Smooth muscle cell of the pulmonary artery (primary cell): ENCODE data around the gene PRDM10. TPM values are rescaled to one million over a fixed set of nuclear protein-coding genes. Genes with fewer than 3 reads are reported as not detected.

ENCODE experiments used
- total RNA-seq: library from RNA; depleted of rRNA; stranded (reverse); fragments of >200 nt; gene quantifications from 2 replicates; pipeline ENCODE4 v1.2.3, GENCODE V29; 2014

The PRDM10 gene
- total RNA-seq = 5.1 and 6.2 TPM in 2 replicates

GRCh38 chr11:130002352-130002845 lies at the start of gene PRDM10:
PRDM10 (minus strand) TSS chr11:130002835; CDS start chr11:129960964, 41,871 bp downstream.

GRCh38 chr11:129895126-129896041 lies 107.3 kb downstream of the PRDM10 start, which contains the start of gene NFRKB:
NFRKB (minus strand) TSS chr11:129895578; CDS start chr11:129892849, 2,729 bp downstream.

Other genes starting within 250 kb of the PRDM10 start
- not detected in 2 replicates for gene TMEM45B, start 187.0 kb downstream of the PRDM10 start, total RNA-seq
- gene NFRKB, start 107.3 kb downstream of the PRDM10 start, total RNA-seq = 15.9 and 18.2 TPM in 2 replicates
- 709 and 888 TPM in 2 replicates for gene APLP2, start 67.1 kb upstream of the PRDM10 start, total RNA-seq
- 0.07 TPM in 1 of 2 replicates, not detected in the other for gene ST14, start 156.9 kb upstream of the PRDM10 start, total RNA-seq